ENCODE results near the gene MMP26. TPM values are rescaled to one million over a fixed set of nuclear protein-coding genes. Genes with fewer than 3 reads are reported as not detected.
A peak's percentile ranks its signal among the peaks of the same experiment; 100 is the strongest.

Gene MMP26
- polyA plus RNA-seq, 1 experiment: not detected

DNA sequence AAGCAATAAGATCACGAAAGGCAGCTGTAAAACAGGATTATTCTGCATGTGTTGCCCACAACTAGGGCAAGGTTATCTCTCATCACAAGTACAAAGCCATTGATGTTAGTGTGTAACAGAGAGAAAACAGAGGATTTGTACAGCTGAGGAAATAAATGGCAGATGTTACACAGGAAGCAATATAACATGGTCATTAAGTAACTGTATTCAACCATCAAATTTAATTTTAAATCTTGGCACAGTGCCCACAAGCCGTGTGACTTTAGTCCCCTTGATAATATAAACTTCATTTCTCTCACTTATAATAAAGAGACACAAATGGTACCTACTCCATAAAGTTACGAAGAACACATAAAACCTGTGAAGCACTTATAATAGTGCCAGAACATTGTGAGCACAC, 24.2 kb upstream of the MMP26 start:
- Histone ChIP-seq H3K9me3 (ENCODE audit: control insufficient read depth, insufficient read depth, low read length) (no peaks in the 10 kb centered on the region), H3K27ac (ENCODE audit: low read depth, low read length) (no peak overlapping the region), H3K4me3 (ENCODE audit: low read depth, low read length) (no peak overlapping the region), H3K27me3 (ENCODE audit: control insufficient read depth, insufficient read depth, low read length) (no peaks in the 10 kb centered on the region)
- no peak for DNase-seq (ENCODE audit: low read depth, low spot score)
- ChIA-PET CTCF (interaction anchor here (2.3 kb wide), 1 partner anchor 44 kb away, joined by 9 read pairs; the partner anchor contains the start of gene OR51D1), POLR2A (no interaction called here)
- TF ChIP-seq, protein P1, sequence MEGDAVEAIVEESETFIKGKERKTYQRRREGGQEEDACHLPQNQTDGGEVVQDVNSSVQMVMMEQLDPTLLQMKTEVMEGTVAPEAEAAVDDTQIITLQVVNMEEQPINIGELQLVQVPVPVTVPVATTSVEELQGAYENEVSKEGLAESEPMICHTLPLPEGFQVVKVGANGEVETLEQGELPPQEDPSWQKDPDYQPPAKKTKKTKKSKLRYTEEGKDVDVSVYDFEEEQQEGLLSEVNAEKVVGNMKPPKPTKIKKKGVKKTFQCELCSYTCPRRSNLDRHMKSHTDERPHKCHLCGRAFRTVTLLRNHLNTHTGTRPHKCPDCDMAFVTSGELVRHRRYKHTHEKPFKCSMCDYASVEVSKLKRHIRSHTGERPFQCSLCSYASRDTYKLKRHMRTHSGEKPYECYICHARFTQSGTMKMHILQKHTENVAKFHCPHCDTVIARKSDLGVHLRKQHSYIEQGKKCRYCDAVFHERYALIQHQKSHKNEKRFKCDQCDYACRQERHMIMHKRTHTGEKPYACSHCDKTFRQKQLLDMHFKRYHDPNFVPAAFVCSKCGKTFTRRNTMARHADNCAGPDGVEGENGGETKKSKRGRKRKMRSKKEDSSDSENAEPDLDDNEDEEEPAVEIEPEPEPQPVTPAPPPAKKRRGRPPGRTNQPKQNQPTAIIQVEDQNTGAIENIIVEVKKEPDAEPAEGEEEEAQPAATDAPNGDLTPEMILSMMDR (IDR thresholded peaks at IDR 0.05; ENCODE audit: low read depth, low read length): no peak

DNA sequence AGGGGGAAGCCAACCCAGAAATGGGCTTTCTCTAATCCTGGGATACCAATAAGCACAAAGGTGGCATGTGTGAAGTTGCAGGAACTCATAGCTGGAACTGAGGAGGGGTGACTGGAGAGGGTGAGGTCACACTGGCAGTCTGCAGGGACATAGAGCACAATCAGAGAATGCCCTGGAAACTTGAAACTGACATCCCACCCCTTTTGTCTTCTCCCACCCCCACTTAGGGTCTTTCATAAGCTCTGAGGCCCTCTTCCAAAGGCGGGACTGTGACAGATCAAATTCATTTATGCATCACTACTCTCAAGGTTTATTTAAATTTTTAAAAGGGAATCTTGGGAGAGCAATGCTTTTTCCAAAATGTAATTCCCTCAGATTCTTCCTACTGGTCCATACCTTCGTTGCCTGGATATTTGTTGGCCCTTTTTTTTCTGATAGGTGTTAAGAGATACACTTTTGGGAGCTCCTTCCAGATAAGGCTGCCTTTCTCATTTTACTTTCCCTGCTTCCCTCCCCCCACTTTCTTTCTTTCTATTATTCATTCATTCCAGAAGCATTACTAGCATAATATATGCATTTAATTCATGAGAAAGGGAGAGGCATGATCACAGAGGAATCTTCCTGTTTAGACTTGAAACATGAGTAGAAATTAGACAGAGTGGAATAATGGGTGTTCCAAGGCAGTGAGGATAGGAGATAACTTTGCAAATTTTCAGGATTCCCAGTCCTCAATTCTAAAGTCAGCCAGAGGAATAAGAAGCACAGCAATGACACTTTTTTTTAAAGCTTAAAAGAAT, 21.8 kb upstream of the MMP26 start:
- DNase-seq (ENCODE audit: low read depth, low spot score): peak; percentile 48
- Histone ChIP-seq H3K27me3 (ENCODE audit: control insufficient read depth, insufficient read depth, low read length) (no peaks in the 10 kb centered on the region), H3K4me3 (ENCODE audit: low read depth, low read length) (no peak overlapping the region), H3K9me3 (ENCODE audit: control insufficient read depth, insufficient read depth, low read length) (no peaks in the 10 kb centered on the region), H3K27ac (ENCODE audit: low read depth, low read length) (peak overlapping the region; percentile 35)
- ChIA-PET CTCF (interaction anchor here (0.6 to 2.4 kb wide), 7 partner anchors 11 to 598 kb away, joined by 3 to 13 read pairs (median 3); partner anchors contain the start of genes OR51D1 and OR51E2), POLR2A (interaction anchor here (1.0 kb wide), 1 partner anchor 12 kb away, joined by 3 read pairs; no protein-coding TSS in a partner anchor)
- TF ChIP-seq, protein P1 (IDR thresholded peaks at IDR 0.05; ENCODE audit: low read depth, low read length): no peak

DNA sequence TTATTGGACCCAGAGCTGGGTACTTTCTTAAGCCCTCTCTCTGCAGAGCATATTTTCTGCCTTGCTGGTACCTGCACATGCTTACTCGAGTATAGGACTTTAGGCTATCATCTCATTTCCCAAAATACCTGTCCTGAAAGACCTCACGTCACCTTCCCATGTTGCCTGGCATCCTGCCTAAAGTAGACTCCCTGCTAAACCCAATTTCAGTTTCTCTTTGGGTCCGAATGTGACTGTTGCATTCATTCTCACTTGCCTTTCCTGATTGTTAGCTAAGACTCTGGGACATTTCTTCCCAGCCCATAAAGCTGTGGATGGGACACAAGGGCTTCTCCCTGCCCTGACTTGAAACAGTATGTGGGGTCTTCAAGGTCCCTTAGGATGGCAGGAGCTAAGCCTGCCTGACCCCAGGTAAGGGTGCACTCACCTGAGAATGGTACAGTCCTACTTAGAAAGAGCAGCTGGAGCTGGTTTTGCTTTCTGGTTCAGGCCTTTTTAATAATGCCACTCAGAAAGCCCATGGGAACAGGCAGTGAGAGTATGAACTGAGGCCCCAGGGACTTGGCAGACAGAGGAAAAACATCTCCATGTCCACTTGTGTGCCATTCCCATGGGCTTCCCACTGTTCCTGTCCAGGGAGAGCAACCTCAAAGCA, 19.8 kb upstream of the MMP26 start:
- ChIA-PET POLR2A (no interaction called here), CTCF (interaction anchor here (2.1 to 2.4 kb wide), 2 partner anchors 13 to 47 kb away, joined by 5 to 13 read pairs; partner anchors contain the start of genes OR51D1 and OR51E2)
- no peaks in the 10 kb centered on the region for H3K27me3 ChIP-seq (ENCODE audit: control insufficient read depth, insufficient read depth, low read length)
- H3K9me3 ChIP-seq (ENCODE audit: control insufficient read depth, insufficient read depth, low read length): no peaks in the 10 kb centered on the region
- no peak overlapping the region for H3K27ac ChIP-seq (ENCODE audit: low read depth, low read length)
- no peak for DNase-seq (ENCODE audit: low read depth, low spot score)
- H3K4me3 ChIP-seq (ENCODE audit: low read depth, low read length): no peak overlapping the region
- TF ChIP-seq, protein P1 (IDR thresholded peaks at IDR 0.05; ENCODE audit: low read depth, low read length): no peak

DNA sequence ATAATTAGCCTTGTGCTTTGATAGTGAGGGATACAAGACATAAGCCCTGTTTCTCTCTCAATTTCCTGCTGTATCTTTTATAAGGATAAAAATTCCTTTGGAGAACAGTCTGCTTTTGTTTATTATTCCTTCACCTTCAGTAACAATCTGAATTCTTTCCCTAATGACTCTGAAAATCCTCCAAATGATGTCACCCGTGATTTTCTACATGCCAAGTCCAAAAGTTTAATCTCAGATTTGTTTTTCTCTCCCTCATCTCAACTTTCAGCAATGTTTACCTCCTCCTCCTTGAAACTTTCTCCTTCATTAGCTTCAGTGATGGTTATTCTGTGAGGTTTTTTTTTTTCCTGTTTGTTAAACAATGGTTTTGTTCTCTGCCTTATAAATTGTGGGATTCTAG, 9.1 kb upstream of the MMP26 start:
- CTCF ChIA-PET: interaction anchor here (1.1 to 5.8 kb wide), 2 partner anchors 59 to 131 kb away, joined by 4 to 32 read pairs; partner anchors contain the start of gene OR51D1
- TF ChIP-seq, protein P1 (IDR thresholded peaks at IDR 0.05; ENCODE audit: low read depth, low read length): no peak
- H3K4me3 ChIP-seq (ENCODE audit: low read depth, low read length): no peak overlapping the region
- DNase-seq (ENCODE audit: low read depth, low spot score): peak; percentile 8
- POLR2A ChIA-PET: interaction anchor here (0.9 to 1.0 kb wide), 2 partner anchors 13 to 113 kb away, joined by 3 read pairs; no protein-coding TSS in a partner anchor
- H3K9me3 ChIP-seq (ENCODE audit: control insufficient read depth, insufficient read depth, low read length): no peaks in the 10 kb centered on the region
- H3K27me3 ChIP-seq (ENCODE audit: control insufficient read depth, insufficient read depth, low read length): no peaks in the 10 kb centered on the region
- no peak overlapping the region for H3K27ac ChIP-seq (ENCODE audit: low read depth, low read length)

Data from AG04450 (cell line).